Liver (tissue), 9 donors: Measurements from ENCODE around the gene SLC1A2. TPM values are rescaled to one million over a fixed set of nuclear protein-coding genes. Genes with fewer than 3 reads are reported as not detected.
"Not testable (repeated sequence)": the region's sequence is repeated elsewhere in the genome, so short reads cannot be mapped to it uniquely, and the experiment has no call there.

Experiments used
- DNase-seq: peaks from one replicate; pipeline ENCODE4 v3.0.0-alpha.2; 2017; ENCODE audit warnings: low spot score
- H3K27ac ChIP-seq, 2 donors: one replicate each; pipeline ENCODE4 v1.7.0; 2013; ENCODE audit warnings: inconsistent platforms in 2 of 2, low read length in 2 of 2, control low read depth in 1 of 2, low read depth in 1 of 2, mild to moderate bottlenecking in 1 of 2
- H3K27me3 ChIP-seq, 4 donors: one replicate each; pipeline versions ENCODE4 v1.6.1 to v1.7.0; 2013; ENCODE audit warnings: low read length in 3 of 4, inconsistent platforms in 1 of 4, mild to moderate bottlenecking in 1 of 4, moderate library complexity in 1 of 4; ENCODE audit not compliant: control insufficient read depth in 4 of 4, insufficient read depth in 4 of 4
- H3K36me3 ChIP-seq, 4 donors: one replicate each; pipeline versions ENCODE4 v1.6.1 to v1.7.0; 2013; ENCODE audit warnings: low read length in 3 of 4, mild to moderate bottlenecking in 3 of 4, low read depth in 1 of 4, moderate library complexity in 1 of 4; ENCODE audit not compliant: control insufficient read depth in 4 of 4, insufficient read depth in 3 of 4
- H3K4me1 ChIP-seq, 4 donors: one replicate each; pipeline versions ENCODE4 v1.6.1 to v1.7.0; 2013; ENCODE audit warnings: low read length in 3 of 4, mild to moderate bottlenecking in 3 of 4, moderate library complexity in 1 of 4; ENCODE audit not compliant: control insufficient read depth in 4 of 4, insufficient read depth in 4 of 4
- H3K4me3 ChIP-seq, 3 donors: one replicate each; pipeline versions ENCODE4 v1.6.1 to v1.7.0; 2013; ENCODE audit warnings: low read length in 3 of 3, control low read depth in 1 of 3, low read depth in 1 of 3, mild to moderate bottlenecking in 1 of 3
- H3K9ac ChIP-seq, 2 donors: one replicate each; pipeline ENCODE4 v1.7.0; 2013; ENCODE audit warnings: low read length in 2 of 2, mild to moderate bottlenecking in 2 of 2, moderate library complexity in 2 of 2, control low read depth in 1 of 2, low read depth in 1 of 2
- H3K9me3 ChIP-seq, 4 donors: one replicate each; pipeline versions ENCODE4 v1.6.1 to v1.7.0; 2013; ENCODE audit warnings: low read length in 3 of 4; ENCODE audit not compliant: control insufficient read depth in 4 of 4
- EGR1 ChIP-seq, 2 donors: IDR thresholded peaks; 2 replicates each; pipeline ENCODE4 v1.6.1; 2016 to 2018; ENCODE audit warnings: antibody characterized with exemption in 2 of 2, low read depth in 2 of 2
- GABPA ChIP-seq, 2 donors: IDR thresholded peaks in 1 of 2; conservative IDR thresholded peaks in 1 of 2; 2 replicates each; pipeline ENCODE4 v1.6.1; 2016; ENCODE audit warnings: antibody characterized with exemption in 2 of 2, mild to moderate bottlenecking in 1 of 2, moderate library complexity in 1 of 2
- HNF4A ChIP-seq, 2 donors: conservative IDR thresholded peaks; 2 replicates each; pipeline ENCODE4 v1.6.1; 2016; ENCODE audit warnings: antibody characterized with exemption in 2 of 2, mild to moderate bottlenecking in 2 of 2
- HNF4G ChIP-seq: IDR thresholded peaks from 2 replicates; pipeline ENCODE4 v1.6.1; 2016; ENCODE audit warnings: antibody characterized with exemption
- JUND ChIP-seq, 2 donors: IDR thresholded peaks; 2 replicates each; pipeline ENCODE4 v1.6.1; 2016; ENCODE audit warnings: antibody characterized with exemption in 2 of 2
- NR2F2 ChIP-seq: IDR thresholded peaks from 2 replicates; pipeline ENCODE4 v1.6.1; 2016; ENCODE audit warnings: antibody characterized with exemption
- RAD21 ChIP-seq, 2 donors: IDR thresholded peaks; 2 replicates each; pipeline ENCODE4 v1.6.1; 2016; ENCODE audit warnings: antibody characterized with exemption in 2 of 2, mild to moderate bottlenecking in 2 of 2
- RXRA ChIP-seq, 2 donors: IDR thresholded peaks; 2 replicates each; pipeline ENCODE4 v1.6.1; 2017 to 2018; ENCODE audit warnings: antibody characterized with exemption in 2 of 2, mild to moderate bottlenecking in 1 of 2
- TAF1 ChIP-seq: conservative IDR thresholded peaks from 2 replicates; pipeline ENCODE4 v1.6.1; 2016; ENCODE audit warnings: antibody characterized with exemption, mild to moderate bottlenecking
- YY1 ChIP-seq: IDR thresholded peaks from 2 replicates; pipeline ENCODE4 v1.6.1; 2016; ENCODE audit warnings: antibody characterized with exemption, mild to moderate bottlenecking
- WGBS: extraction: QIAGEN DNeasy Blood & Tissue Kit; methylation state at CpG from one replicate; pipeline ENCODE4 v1.1.7; 2013; 5-methylcytosine and 5-hydroxymethylcytosine counted together
- polyA plus RNA-seq, 2 donors: library from polyadenylated mRNA; stranded (reverse) in 1 of 2; unstranded in 1 of 2; fragments of 200-250 nt in 1 of 2; fragments of >200 nt in 1 of 2; fragmentation: Nextera tagmentation in 1 of 2; extraction: Ambion mirVana in 1 of 2; gene quantifications; one replicate each; pipeline versions ENCODE4 v1.2.1 to v1.2.3, GENCODE V29; 2013 to 2015
- total RNA-seq, 2 donors: library from RNA; depleted of rRNA; stranded (reverse); fragments of >200 nt; gene quantifications; one replicate each; pipeline ENCODE4 v1.2.3, GENCODE V29; 2014
- TF ChIP-seq, protein P1 (sequence below): IDR thresholded peaks from 2 replicates; pipeline ENCODE4 v1.6.1; 2016; ENCODE audit warnings: antibody characterized with exemption
- TF ChIP-seq, protein P2 (sequence below): fragments of 150-350 bp; IDR thresholded peaks from 2 replicates; pipeline ENCODE4 v1.5.1; 2017; ENCODE audit warnings: improper control_type of control experiment, low read depth, low read length; ENCODE audit not compliant: missing input control
- TF ChIP-seq, protein P3 (sequence below): IDR thresholded peaks from 2 replicates; pipeline ENCODE4 v1.6.1; 2016; ENCODE audit warnings: antibody characterized with exemption
- donor health status: healthy.
- donor health status: healthy.
- donor health status: healthy.
- donor health status: healthy.
- donor health status: healthy.

The SLC1A2 gene
- total and polyA plus RNA-seq, 4 donors, result 6.4 to 19.5 (median 13.5) TPM

DNA sequence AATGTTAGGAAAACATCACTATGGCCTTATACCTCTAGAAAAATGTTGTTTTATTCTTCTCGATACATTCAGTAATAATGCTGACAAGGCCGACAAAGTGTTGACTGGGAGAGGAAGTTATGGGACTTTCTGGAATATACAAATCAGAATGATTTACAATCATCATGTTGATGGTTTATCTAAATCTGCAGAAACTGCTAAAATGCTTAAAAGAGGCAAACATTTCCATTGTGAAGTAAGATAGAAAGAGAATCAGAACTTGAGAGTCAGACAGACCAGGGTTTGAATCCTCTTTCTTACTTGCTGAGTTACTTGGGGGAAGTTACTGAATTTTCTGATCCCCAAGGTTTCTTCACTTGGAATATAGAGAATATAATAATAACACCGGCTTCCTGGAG is 191.0 kb downstream of the SLC1A2 start (continued):
- TF ChIP-seq, protein P1, sequence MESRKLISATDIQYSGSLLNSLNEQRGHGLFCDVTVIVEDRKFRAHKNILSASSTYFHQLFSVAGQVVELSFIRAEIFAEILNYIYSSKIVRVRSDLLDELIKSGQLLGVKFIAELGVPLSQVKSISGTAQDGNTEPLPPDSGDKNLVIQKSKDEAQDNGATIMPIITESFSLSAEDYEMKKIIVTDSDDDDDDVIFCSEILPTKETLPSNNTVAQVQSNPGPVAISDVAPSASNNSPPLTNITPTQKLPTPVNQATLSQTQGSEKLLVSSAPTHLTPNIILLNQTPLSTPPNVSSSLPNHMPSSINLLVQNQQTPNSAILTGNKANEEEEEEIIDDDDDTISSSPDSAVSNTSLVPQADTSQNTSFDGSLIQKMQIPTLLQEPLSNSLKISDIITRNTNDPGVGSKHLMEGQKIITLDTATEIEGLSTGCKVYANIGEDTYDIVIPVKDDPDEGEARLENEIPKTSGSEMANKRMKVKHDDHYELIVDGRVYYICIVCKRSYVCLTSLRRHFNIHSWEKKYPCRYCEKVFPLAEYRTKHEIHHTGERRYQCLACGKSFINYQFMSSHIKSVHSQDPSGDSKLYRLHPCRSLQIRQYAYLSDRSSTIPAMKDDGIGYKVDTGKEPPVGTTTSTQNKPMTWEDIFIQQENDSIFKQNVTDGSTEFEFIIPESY, result no peak
- TF ChIP-seq HNF4A (conservative IDR thresholded peaks at IDR 0.05) (no peak), EGR1 (IDR thresholded peaks at IDR 0.05; ENCODE audit: low read depth in 2 of 2) (no peak), YY1 (no peak)

DNA sequence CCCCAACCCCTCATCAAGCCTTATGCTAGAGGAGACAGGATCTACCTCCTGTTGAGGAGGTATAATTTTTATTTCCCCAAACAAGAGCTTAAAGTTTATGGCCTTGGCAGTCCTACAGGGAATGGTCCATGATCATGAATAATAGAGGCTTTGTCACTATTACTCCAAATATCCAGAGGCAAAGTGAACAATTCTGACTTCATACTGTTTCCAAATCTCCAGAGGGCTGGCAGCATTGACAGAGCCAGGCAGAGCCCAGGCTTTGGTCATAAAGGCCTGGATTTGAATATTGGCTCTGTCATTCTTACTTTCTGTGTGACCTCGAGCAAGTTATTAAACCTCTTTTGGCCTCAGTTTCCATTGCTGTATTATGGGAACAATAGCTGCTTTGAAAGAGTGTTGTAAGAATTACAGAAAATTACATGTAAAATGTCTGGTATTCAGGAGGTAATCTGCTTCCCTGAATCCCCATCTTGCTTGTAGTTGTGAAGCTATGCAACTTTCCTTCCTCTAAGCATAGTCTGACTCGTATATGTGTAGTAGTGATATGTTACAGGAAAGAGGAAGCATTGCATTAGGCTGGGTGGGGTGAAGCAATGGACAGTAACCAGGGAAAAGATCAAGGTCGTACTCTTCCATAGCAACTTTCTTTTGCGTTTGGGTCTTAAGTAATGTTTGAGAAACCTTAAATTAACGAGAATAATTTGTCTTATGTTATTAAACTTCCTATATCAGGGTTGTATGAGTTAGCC is 191.6 kb downstream of the SLC1A2 start:
- no peaks in the 10 kb centered on the region for H3K36me3 ChIP-seq
- peak overlapping the region in 1 of 2 donors; percentile 29 for H3K27ac ChIP-seq
- no peaks in the 10 kb centered on the region for H3K4me1 ChIP-seq
- no peak overlapping the region for H3K9ac ChIP-seq
- H3K9me3 ChIP-seq, result no peaks in the 10 kb centered on the region
- TF ChIP-seq JUND (IDR thresholded peaks at IDR 0.05) (no peak), RAD21 (IDR thresholded peaks at IDR 0.05) (no peak), YY1 (no peak)
- TF ChIP-seq, protein P2, sequence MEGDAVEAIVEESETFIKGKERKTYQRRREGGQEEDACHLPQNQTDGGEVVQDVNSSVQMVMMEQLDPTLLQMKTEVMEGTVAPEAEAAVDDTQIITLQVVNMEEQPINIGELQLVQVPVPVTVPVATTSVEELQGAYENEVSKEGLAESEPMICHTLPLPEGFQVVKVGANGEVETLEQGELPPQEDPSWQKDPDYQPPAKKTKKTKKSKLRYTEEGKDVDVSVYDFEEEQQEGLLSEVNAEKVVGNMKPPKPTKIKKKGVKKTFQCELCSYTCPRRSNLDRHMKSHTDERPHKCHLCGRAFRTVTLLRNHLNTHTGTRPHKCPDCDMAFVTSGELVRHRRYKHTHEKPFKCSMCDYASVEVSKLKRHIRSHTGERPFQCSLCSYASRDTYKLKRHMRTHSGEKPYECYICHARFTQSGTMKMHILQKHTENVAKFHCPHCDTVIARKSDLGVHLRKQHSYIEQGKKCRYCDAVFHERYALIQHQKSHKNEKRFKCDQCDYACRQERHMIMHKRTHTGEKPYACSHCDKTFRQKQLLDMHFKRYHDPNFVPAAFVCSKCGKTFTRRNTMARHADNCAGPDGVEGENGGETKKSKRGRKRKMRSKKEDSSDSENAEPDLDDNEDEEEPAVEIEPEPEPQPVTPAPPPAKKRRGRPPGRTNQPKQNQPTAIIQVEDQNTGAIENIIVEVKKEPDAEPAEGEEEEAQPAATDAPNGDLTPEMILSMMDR, result no peak
- TF ChIP-seq, protein P3, sequence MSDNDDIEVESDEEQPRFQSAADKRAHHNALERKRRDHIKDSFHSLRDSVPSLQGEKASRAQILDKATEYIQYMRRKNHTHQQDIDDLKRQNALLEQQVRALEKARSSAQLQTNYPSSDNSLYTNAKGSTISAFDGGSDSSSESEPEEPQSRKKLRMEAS, result no peak
- no peak for DNase-seq
- H3K4me3 ChIP-seq, result no peak overlapping the region
- no peaks in the 10 kb centered on the region for H3K27me3 ChIP-seq
- WGBS, result 79% methylated on average over 5 of the region's 5 CpGs

DNA sequence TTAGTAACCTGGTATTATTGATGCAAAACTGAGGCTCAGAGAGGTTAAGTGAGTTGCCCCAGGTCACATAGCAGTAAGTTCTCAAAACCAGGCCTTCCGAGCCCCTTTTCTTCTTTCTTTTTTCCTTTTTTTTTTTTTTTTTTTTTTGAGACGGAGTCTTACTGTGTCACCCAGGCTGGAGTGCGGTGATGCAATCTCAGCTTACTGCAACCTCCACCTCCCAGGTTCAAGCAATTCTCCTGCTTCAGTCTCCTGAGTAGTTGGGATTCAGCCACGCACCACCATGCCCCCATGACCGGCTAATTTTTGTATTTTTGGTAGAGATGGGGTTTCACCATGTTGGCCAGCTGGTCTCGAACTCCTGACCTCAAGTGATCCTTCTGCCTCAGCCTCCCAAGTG is 192.6 kb downstream of the SLC1A2 start:
- H3K9ac ChIP-seq, H3K4me1 ChIP-seq, DNase-seq, H3K27me3 ChIP-seq, H3K9me3 ChIP-seq, H3K36me3 ChIP-seq, H3K27ac ChIP-seq, H3K4me3 ChIP-seq: not testable (repeated sequence)
- 94% methylated on average over 6 of the region's 6 CpGs for WGBS

DNA sequence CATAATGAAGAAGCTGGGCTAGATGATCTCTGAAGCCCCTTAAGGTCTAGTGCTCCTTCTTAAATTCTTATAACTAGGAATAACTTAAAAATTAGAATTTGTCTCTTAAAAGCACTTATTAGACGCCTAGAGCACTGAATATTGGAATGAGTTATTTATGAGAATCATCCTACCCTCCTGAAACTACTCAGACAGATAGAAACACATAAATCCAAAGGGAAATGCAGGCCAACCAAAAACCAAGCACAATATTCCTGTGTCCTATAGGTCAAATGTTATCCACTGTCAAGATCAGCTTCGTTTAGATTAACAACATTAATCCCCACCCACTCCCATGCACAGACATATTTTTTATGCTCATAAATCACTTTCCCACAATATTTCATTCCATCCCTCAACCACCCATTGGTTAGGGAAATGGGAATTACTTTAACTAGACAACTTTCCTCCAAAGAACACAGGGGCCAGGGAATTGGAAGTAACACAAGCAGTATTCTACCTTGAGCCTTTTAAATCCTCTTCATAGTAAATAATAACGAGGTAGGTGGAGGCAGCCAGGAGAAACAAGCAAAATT is 193.3 kb downstream of the SLC1A2 start:
- Histone ChIP-seq H3K4me1 (no peaks in the 10 kb centered on the region), H3K36me3 (peaks cover 0 to 2% (median 0%) of the 10 kb centered on the region in 4 donors), H3K9me3 (no peaks in the 10 kb centered on the region)

More for the DNA sequence above, 193.3 kb downstream of the SLC1A2 start:
- no peak for TF ChIP-seq HNF4G
- TF ChIP-seq RXRA (IDR thresholded peaks at IDR 0.05), result no peak
- TF ChIP-seq EGR1 (IDR thresholded peaks at IDR 0.05; ENCODE audit: low read depth in 2 of 2), result no peak
- no peak for TF ChIP-seq TAF1
- no peak for TF ChIP-seq NR2F2
- TF ChIP-seq GABPA (IDR thresholded peaks at IDR 0.05 in 1 of 2, conservative IDR thresholded peaks at IDR 0.05 in 1 of 2), result no peak
- TF ChIP-seq HNF4A (conservative IDR thresholded peaks at IDR 0.05), result no peak
- no peak for TF ChIP-seq RAD21 (IDR thresholded peaks at IDR 0.05)
- H3K4me3 ChIP-seq, result no peak overlapping the region
- H3K27ac ChIP-seq, result no peak overlapping the region
- H3K27me3 ChIP-seq, result no peaks in the 10 kb centered on the region
- 73% methylated on average over 3 of the region's 3 CpGs for WGBS
- no peak for DNase-seq
- H3K9ac ChIP-seq, result no peak overlapping the region
